Loucy (cell line): ENCODE results near the gene DCXR.

ENCODE experiments used
- CTCF ChIP-seq: fragments of 200-600 bp; sonication (generic); conservative IDR thresholded peaks from 2 replicates; pipeline ENCODE4 v1.5.1; 2014; ENCODE audit warnings: mild to moderate bottlenecking, antibody characterized with exemption, low read length
- EZH2phosphoT487 ChIP-seq: fragments of 200-600 bp; IDR thresholded peaks from 2 replicates; pipeline ENCODE4 v1.6.1; 2018; ENCODE audit warnings: antibody characterized with exemption, mild to moderate bottlenecking, moderate library complexity, borderline replicate concordance

- no peak for TF ChIP-seq CTCF
- no peak for TF ChIP-seq EZH2phosphoT487
Measured at GRCh38 chr17:82029990-82030469, 7.5 kb downstream of the DCXR start.
